K562 (cell line): ENCODE measurements around the gene NSUN6.

ENCODE experiments used
- NBN ChIP-seq: fragments of 450-650 bp; IDR thresholded peaks from 2 replicates; pipeline ENCODE4 v1.6.1; 2016; ENCODE audit warnings: low read depth, mild to moderate bottlenecking
- SOX6 ChIP-seq: fragments of 450-650 bp; IDR thresholded peaks from 2 replicates; pipeline ENCODE4 v1.6.1; 2014; ENCODE audit warnings: mild to moderate bottlenecking
- TAF1 ChIP-seq: IDR thresholded peaks from 2 replicates; pipeline ENCODE4 v1.6.1; 2011; ENCODE audit warnings: mild to moderate bottlenecking, low read length, moderate library complexity; ENCODE audit not compliant: insufficient read depth, control insufficient read depth, severe bottlenecking; ENCODE audit errors: extremely low read depth
- TAF15 ChIP-seq: fragments of 200-400 bp; formaldehyde crosslinking; IDR thresholded peaks from 2 replicates; pipeline ENCODE4 v1.6.1; 2017; ENCODE audit warnings: mild to moderate bottlenecking, low read depth, low read length, moderate library complexity
- ZNF217 ChIP-seq: sonication (generic); formaldehyde crosslinking; IDR thresholded peaks from 2 replicates; pipeline ENCODE4 v1.8.0; 2022; ENCODE audit warnings: mild to moderate bottlenecking, missing genetic modification reagents
- ZNF76 ChIP-seq: fragments of 250-450 bp; sonication (Bioruptor Pico); IDR thresholded peaks from 2 replicates; pipeline ENCODE4 v1.4.0; 2020; ENCODE audit warnings: mild to moderate bottlenecking, moderate library complexity, borderline replicate concordance
- TF ChIP-seq, protein P1 (sequence below): sonication (generic); formaldehyde crosslinking; IDR thresholded peaks from 2 replicates; pipeline ENCODE4 v1.8.1; 2023; ENCODE audit warnings: mild to moderate bottlenecking, missing genetic modification reagents, moderate library complexity

DNA sequence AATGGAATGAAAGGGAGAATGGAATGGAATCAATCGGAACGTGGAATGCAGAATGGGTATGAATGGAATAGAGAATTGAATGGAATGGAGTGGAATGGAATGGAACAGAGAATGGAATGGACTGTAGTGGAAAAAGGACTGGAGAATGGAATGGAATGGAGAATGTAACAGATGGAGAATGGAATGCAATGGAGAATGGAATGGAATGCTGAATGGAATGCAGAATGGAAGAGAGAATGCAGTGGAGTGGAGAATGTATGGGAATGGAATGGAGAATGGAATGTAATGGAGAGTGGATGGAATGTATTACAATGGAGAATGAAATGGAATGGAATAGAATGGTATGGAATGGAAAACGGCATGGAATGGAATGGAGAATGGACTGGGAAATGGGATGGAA, 96.9 kb downstream of the NSUN6 start:
- TF ChIP-seq TAF1 (no peak), NBN (no peak), TAF15 (no peak), ZNF217 (CRISPR knock-in tag) (no peak), ZNF76 (no peak), SOX6 (no peak)
- TF ChIP-seq, protein P1, sequence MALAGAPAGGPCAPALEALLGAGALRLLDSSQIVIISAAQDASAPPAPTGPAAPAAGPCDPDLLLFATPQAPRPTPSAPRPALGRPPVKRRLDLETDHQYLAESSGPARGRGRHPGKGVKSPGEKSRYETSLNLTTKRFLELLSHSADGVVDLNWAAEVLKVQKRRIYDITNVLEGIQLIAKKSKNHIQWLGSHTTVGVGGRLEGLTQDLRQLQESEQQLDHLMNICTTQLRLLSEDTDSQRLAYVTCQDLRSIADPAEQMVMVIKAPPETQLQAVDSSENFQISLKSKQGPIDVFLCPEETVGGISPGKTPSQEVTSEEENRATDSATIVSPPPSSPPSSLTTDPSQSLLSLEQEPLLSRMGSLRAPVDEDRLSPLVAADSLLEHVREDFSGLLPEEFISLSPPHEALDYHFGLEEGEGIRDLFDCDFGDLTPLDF (CRISPR knock-in tag), result no peak
